DND-41 (cell line): ENCODE results near the gene UBE2Q2.

Experiments
- ATAC-seq: fragments of 200-7000 bp; cut with Tn5 transposase; 3 replicates; pipeline ENCODE4 v1.9.1; 2021; ENCODE audit warnings: low read depth; ENCODE audit not compliant: insufficient read depth
- DNase-seq: peaks from one replicate; pipeline ENCODE4 v3.0.0-alpha.2; 2020
- H2AFZ ChIP-seq: 2 replicates; pipeline ENCODE4 v1.6.0; 2012; ENCODE audit warnings: low read depth, low read length
- H3K27ac ChIP-seq: 2 replicates; pipeline ENCODE4 v1.5.1; 2012; ENCODE audit warnings: low read length, inconsistent platforms
- H3K27me3 ChIP-seq: fragments of 200-600 bp; sonication (generic); 2 replicates; pipeline ENCODE4 v1.6.0; 2012; ENCODE audit warnings: low read length, mild to moderate bottlenecking, inconsistent platforms; ENCODE audit not compliant: insufficient read depth, poor library complexity
- H3K36me3 ChIP-seq: 2 replicates; pipeline ENCODE4 v1.5.1; 2012; ENCODE audit warnings: low read length, inconsistent platforms; ENCODE audit not compliant: insufficient read depth
- H3K4me1 ChIP-seq: 2 replicates; pipeline ENCODE4 v1.5.1; 2012; ENCODE audit warnings: mild to moderate bottlenecking, low read length; ENCODE audit not compliant: insufficient read depth
- H3K4me2 ChIP-seq: 2 replicates; pipeline ENCODE4 v1.6.0; 2012; ENCODE audit warnings: mild to moderate bottlenecking, moderate library complexity, low read length, inconsistent platforms; ENCODE audit not compliant: insufficient read depth
- H3K4me3 ChIP-seq, 2 experiments: fragments of 200-600 bp in 1 of 2; shearing (Covaris generic) in 1 of 2; 2 replicates each; pipeline ENCODE4 v1.5.1; 2012 to 2016; ENCODE audit warnings: inconsistent platforms in 2 of 2, low read length in 2 of 2, mild to moderate bottlenecking in 2 of 2, low read depth in 1 of 2, moderate library complexity in 1 of 2
- H3K79me2 ChIP-seq: 2 replicates; pipeline ENCODE4 v1.6.0; 2012; ENCODE audit warnings: low read length, inconsistent platforms; ENCODE audit not compliant: insufficient read depth
- H3K9ac ChIP-seq: 2 replicates; pipeline ENCODE4 v1.6.0; 2012; ENCODE audit warnings: low read depth, mild to moderate bottlenecking, inconsistent platforms, low read length, moderate library complexity
- H3K9me3 ChIP-seq: 2 replicates; pipeline ENCODE4 v1.5.1; 2012; ENCODE audit warnings: low read length, moderate library complexity, mild to moderate bottlenecking, inconsistent platforms; ENCODE audit not compliant: insufficient read depth, severe bottlenecking
- H4K20me1 ChIP-seq: 2 replicates; pipeline ENCODE4 v1.6.0; 2012; ENCODE audit warnings: low read length; ENCODE audit not compliant: insufficient read depth
- CTCF ChIP-seq: IDR thresholded peaks from 2 replicates; pipeline ENCODE4 v1.5.1; 2012; ENCODE audit warnings: borderline replicate concordance, low read length, moderate library complexity, mild to moderate bottlenecking; ENCODE audit not compliant: poor library complexity, severe bottlenecking; ENCODE audit errors: extremely low read depth
- EZH2 ChIP-seq: IDR thresholded peaks from 3 replicates; pipeline ENCODE4 v1.6.1; 2012; ENCODE audit warnings: borderline replicate concordance, low read depth, mild to moderate bottlenecking, moderate library complexity, low read length, inconsistent platforms; ENCODE audit not compliant: severe bottlenecking

Gene UBE2Q2

GRCh38 chr15:75930866-75931265, 87.6 kb downstream of the UBE2Q2 start:
- Histone ChIP-seq H3K79me2 (no peaks in the 10 kb centered on the region), H3K4me3 (no peak overlapping the region), H2AFZ (no peak overlapping the region), H3K9ac (no peak overlapping the region), H3K4me2 (no peak overlapping the region), H3K9me3 (no peaks in the 10 kb centered on the region), H3K36me3 (peaks cover 35% of the 10 kb centered on the region), H3K4me1 (no peaks in the 10 kb centered on the region), H4K20me1 (no peaks in the 10 kb centered on the region), H3K27ac (no peak overlapping the region), H3K27me3 (no peaks in the 10 kb centered on the region)
- DNase-seq (no peak), ATAC-seq (no peak)
- no peak for TF ChIP-seq EZH2

- DNase-seq (no peak), ATAC-seq (no peak)
- Histone ChIP-seq H3K4me2 (no peak overlapping the region), H3K79me2 (no peaks in the 10 kb centered on the region), H3K9me3 (no peaks in the 10 kb centered on the region), H3K4me1 (no peaks in the 10 kb centered on the region), H4K20me1 (no peaks in the 10 kb centered on the region), H3K9ac (no peak overlapping the region), H3K27ac (no peak overlapping the region), H2AFZ (no peak overlapping the region), H3K36me3 (no peaks in the 10 kb centered on the region), H3K27me3 (no peaks in the 10 kb centered on the region), H3K4me3 (no peak overlapping the region)
- no peak for TF ChIP-seq EZH2
- no peak for TF ChIP-seq CTCF
Measured at GRCh38 chr15:75942464-75942863, 99.2 kb downstream of the UBE2Q2 start.

- Histone ChIP-seq H3K27me3 (no peaks in the 10 kb centered on the region), H3K36me3 (no peaks in the 10 kb centered on the region), H3K79me2 (no peaks in the 10 kb centered on the region), H3K4me1 (no peaks in the 10 kb centered on the region), H4K20me1 (no peaks in the 10 kb centered on the region), H2AFZ (no peak overlapping the region), H3K4me3 (no peak overlapping the region), H3K4me2 (no peak overlapping the region), H3K9me3 (no peaks in the 10 kb centered on the region), H3K27ac (no peak overlapping the region), H3K9ac (no peak overlapping the region)
- DNase-seq (no peak), ATAC-seq (no peak)
- no peak for TF ChIP-seq EZH2
- TF ChIP-seq CTCF: no peak
Measured at GRCh38 chr15:75943246-75943645, 100.0 kb downstream of the UBE2Q2 start.

- TF ChIP-seq EZH2: no peak
- no peak for TF ChIP-seq CTCF
- no peaks in the 10 kb centered on the region for H3K27me3 ChIP-seq
- ATAC-seq (no peak), DNase-seq (no peak)
- H2AFZ ChIP-seq: no peak overlapping the region
- H3K4me1 ChIP-seq: no peaks in the 10 kb centered on the region
- H3K9me3 ChIP-seq: no peaks in the 10 kb centered on the region
- no peaks in the 10 kb centered on the region for H3K36me3 ChIP-seq
- no peak overlapping the region for H3K9ac ChIP-seq
- no peak overlapping the region for H3K27ac ChIP-seq
- no peak overlapping the region for H3K4me2 ChIP-seq
- H3K79me2 ChIP-seq: no peaks in the 10 kb centered on the region
- H4K20me1 ChIP-seq: no peaks in the 10 kb centered on the region
- no peak overlapping the region for H3K4me3 ChIP-seq
Measured at GRCh38 chr15:75943713-75944215, 100.5 kb downstream of the UBE2Q2 start.
